CD4-positive, alpha-beta T cell (primary cell): ENCODE results near the gene CLEC20A. TPM values are rescaled to one million over a fixed set of nuclear protein-coding genes. Genes with fewer than 3 reads are reported as not detected.

Experiments
- ATAC-seq: fragments of 200-7000 bp; cut with Tn5 transposase; one replicate; pipeline ENCODE4 v1.10.0; 2022; ENCODE audit warnings: mild to moderate bottlenecking; ENCODE audit not compliant: poor library complexity
- CTCF ChIA-PET: fragments of 350-600 bp; sonication (Branson Sonifier 250); formaldehyde crosslinking; loops from one replicate; lab custom pipeline; 2021; ENCODE audit warnings: antibody characterized with exemption, inconsistent platforms; lab: Charles Lee
- POLR2A ChIA-PET: fragments of 350-600 bp; sonication (Branson Sonifier 250); formaldehyde crosslinking; loops from one replicate; lab custom pipeline; 2021; ENCODE audit warnings: antibody characterized with exemption, inconsistent platforms; lab: Charles Lee
- DNase-seq, 14 experiments: peaks; one replicate each; pipeline ENCODE4 v3.0.0-alpha.2; 2013 to 2020; ENCODE audit warnings: mixed read lengths in 2 of 14
- H3K27ac ChIP-seq, 2 donors: one replicate each; pipeline versions ENCODE4 v1.5.1 to v1.7.0; 2013; ENCODE audit warnings: low read length in 2 of 2, low read depth in 1 of 2, mild to moderate bottlenecking in 1 of 2
- H3K27me3 ChIP-seq, 2 experiments: 1 replicate in 1 of 2; 2 replicates in 1 of 2; pipeline versions ENCODE4 v1.6.1 to v1.7.0; 2013; ENCODE audit warnings: low read length in 2 of 2, control low read depth in 1 of 2, mild to moderate bottlenecking in 1 of 2, moderate library complexity in 1 of 2; ENCODE audit not compliant: insufficient read depth in 2 of 2, control insufficient read depth in 1 of 2
- H3K36me3 ChIP-seq: one replicate; pipeline ENCODE4 v1.6.1; 2013; ENCODE audit warnings: low read length, control low read depth; ENCODE audit not compliant: insufficient read depth
- H3K4me1 ChIP-seq: one replicate; pipeline ENCODE4 v1.6.1; 2013; ENCODE audit warnings: low read length, control low read depth; ENCODE audit not compliant: insufficient read depth
- H3K4me3 ChIP-seq: one replicate; pipeline ENCODE4 v1.5.1; 2013; ENCODE audit warnings: mild to moderate bottlenecking, low read length, moderate library complexity
- H3K9me3 ChIP-seq, 2 experiments: 1 replicate in 1 of 2; 2 replicates in 1 of 2; pipeline versions ENCODE4 v1.6.1 to v1.7.0; 2013; ENCODE audit warnings: low read length in 2 of 2, mild to moderate bottlenecking in 2 of 2, control low read depth in 1 of 2, moderate library complexity in 1 of 2; ENCODE audit not compliant: control insufficient read depth in 1 of 2, insufficient read depth in 1 of 2
- H3K27ac Mint-ChIP-seq: one replicate; pipeline ENCODE4 v1.8.0; 2020; ENCODE audit warnings: mixed read lengths
- H3K27me3 Mint-ChIP-seq: one replicate; pipeline ENCODE4 v1.8.0; 2021; ENCODE audit warnings: mixed read lengths
- H3K36me3 Mint-ChIP-seq: one replicate; pipeline ENCODE4 v1.8.0; 2021; ENCODE audit warnings: low read depth, mixed read lengths
- H3K4me1 Mint-ChIP-seq: one replicate; pipeline ENCODE4 v1.8.0; 2021; ENCODE audit warnings: low read depth, mixed read lengths
- H3K4me3 Mint-ChIP-seq: one replicate; pipeline ENCODE4 v1.8.0; 2020; ENCODE audit warnings: mild to moderate bottlenecking, mixed read lengths
- H3K9me3 Mint-ChIP-seq: one replicate; pipeline ENCODE4 v1.8.0; 2020; ENCODE audit warnings: mixed read lengths
- CTCF ChIP-seq: fragments of 200-600 bp; IDR thresholded peaks from one replicate; pipeline ENCODE4 v1.8.0; 2022; ENCODE audit warnings: antibody characterized with exemption, mild to moderate bottlenecking
- intact Hi-C, 2 experiments: fragments of 100-400 bp; cut with DNase I in 1 of 2; cut with micrococcal nuclease in 1 of 2; formaldehyde crosslinking; loops; one replicate each; pipeline versions ENCODE4 v1.15.1 to v1.9.0; 2023 to 2025; cut with DNase I, micrococcal nuclease
- total RNA-seq, 174 experiments: library from RNA in 2 of 174; stranded (reverse) in 2 of 174; gene quantifications; one replicate each; pipeline ENCODE4 v1.2.3 and lab custom pipeline; 2021 to 2026

CLEC20A gene
- total RNA-seq, 2 experiments from 2014 or later, result not detected

GRCh38 chr1:178530037-178530402, 33.3 kb upstream of the CLEC20A start:
- Histone ChIP-seq H3K4me1 (peaks cover 7% of the 10 kb centered on the region), H3K4me3 (no peak overlapping the region), H3K27ac (no peak overlapping the region), H3K9me3 (no peaks in the 10 kb centered on the region), H3K27me3 (no peaks in the 10 kb centered on the region), H3K36me3 (no peaks in the 10 kb centered on the region)
- intact Hi-C loops, result loop anchor here in 1 of 2 experiments (10.0 kb wide), 1 partner anchor 1285 kb away; no protein-coding TSS in a partner anchor
- ATAC-seq, result no peak
- no peak for DNase-seq
- no peak overlapping the region for H3K4me3 Mint-ChIP-seq
- H3K36me3 Mint-ChIP-seq, result no peaks in the 10 kb centered on the region
- no peak overlapping the region for H3K27ac Mint-ChIP-seq
- ChIA-PET POLR2A (no interaction called here), CTCF (no interaction called here)
- TF ChIP-seq CTCF, result no peak
- peaks cover 5% of the 10 kb centered on the region for H3K27me3 Mint-ChIP-seq
- no peaks in the 10 kb centered on the region for H3K9me3 Mint-ChIP-seq
- peaks cover 5% of the 10 kb centered on the region for H3K4me1 Mint-ChIP-seq

- H3K9me3 ChIP-seq, result no peaks in the 10 kb centered on the region
- H3K36me3 ChIP-seq, result no peaks in the 10 kb centered on the region
- ATAC-seq, result no peak
- intact Hi-C loops, result loop anchor here in 1 of 2 experiments (10.0 kb wide), 1 partner anchor 1285 kb away; no protein-coding TSS in a partner anchor
- no peak overlapping the region for H3K27ac ChIP-seq
- H3K27me3 ChIP-seq, result no peaks in the 10 kb centered on the region
- Mint-ChIP-seq H3K27me3 (peaks cover 5% of the 10 kb centered on the region), H3K4me1 (peaks cover 5% of the 10 kb centered on the region), H3K27ac (no peak overlapping the region), H3K9me3 (no peaks in the 10 kb centered on the region), H3K36me3 (no peaks in the 10 kb centered on the region), H3K4me3 (no peak overlapping the region)
- H3K4me1 ChIP-seq, result peaks cover 7% of the 10 kb centered on the region
- no peak for TF ChIP-seq CTCF
- no peak for DNase-seq
- H3K4me3 ChIP-seq, result no peak overlapping the region
- ChIA-PET POLR2A (no interaction called here), CTCF (no interaction called here)
These were observed 32.7 kb upstream of the CLEC20A start for GRCh38 chr1:178529364-178530036.

- no peak overlapping the region for H3K4me3 Mint-ChIP-seq
These were observed 32.2 kb upstream of the CLEC20A start for GRCh38 chr1:178528953-178529335.

More at GRCh38 chr1:178528953-178529335, 32.2 kb upstream of the CLEC20A start:
- ChIA-PET CTCF (no interaction called here), POLR2A (no interaction called here)
- Histone ChIP-seq H3K9me3 (no peaks in the 10 kb centered on the region), H3K36me3 (no peaks in the 10 kb centered on the region), H3K27me3 (no peaks in the 10 kb centered on the region), H3K4me3 (no peak overlapping the region), H3K27ac (no peak overlapping the region), H3K4me1 (peaks cover 7% of the 10 kb centered on the region)
- H3K27ac Mint-ChIP-seq, result no peak overlapping the region
- TF ChIP-seq CTCF, result no peak
- no peaks in the 10 kb centered on the region for H3K9me3 Mint-ChIP-seq
- DNase-seq, result no peak
- no peak for ATAC-seq
- H3K4me1 Mint-ChIP-seq, result peaks cover 5% of the 10 kb centered on the region
- H3K27me3 Mint-ChIP-seq, result peaks cover 5% of the 10 kb centered on the region
- intact Hi-C loops, result no loop called here
- H3K36me3 Mint-ChIP-seq, result no peaks in the 10 kb centered on the region
